GM18909 (cell line): ENCODE results near the gene NAV3.

Experiments used
- ATAC-seq: cut with Tn5 transposase; IDR thresholded peaks from one replicate; pipeline ENCODE4 v1.9.1; 2021; ENCODE audit warnings: mild to moderate bottlenecking; ENCODE audit not compliant: unreplicated experiment, poor library complexity

The NAV3 gene

DNA sequence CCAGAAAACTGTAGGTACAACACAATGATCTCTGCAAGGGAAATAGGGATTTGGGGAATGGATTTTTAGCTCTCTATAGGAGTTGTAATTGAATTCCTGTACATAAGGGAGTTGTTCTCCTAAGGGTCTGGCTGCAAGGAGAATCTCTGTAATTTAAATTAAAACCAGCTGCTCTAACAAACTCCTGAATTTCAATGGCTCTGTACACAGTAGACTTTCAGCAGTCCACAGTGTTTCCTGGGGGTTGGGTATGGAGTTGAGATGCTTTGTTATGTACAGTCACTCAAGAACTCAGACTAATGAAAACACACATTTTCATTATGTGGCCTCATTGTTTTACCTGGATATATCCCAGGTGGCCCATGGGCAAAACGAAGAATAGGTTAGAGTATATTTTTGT lies 93.2 kb downstream of the NAV3 start:
- no peak for ATAC-seq

DNA sequence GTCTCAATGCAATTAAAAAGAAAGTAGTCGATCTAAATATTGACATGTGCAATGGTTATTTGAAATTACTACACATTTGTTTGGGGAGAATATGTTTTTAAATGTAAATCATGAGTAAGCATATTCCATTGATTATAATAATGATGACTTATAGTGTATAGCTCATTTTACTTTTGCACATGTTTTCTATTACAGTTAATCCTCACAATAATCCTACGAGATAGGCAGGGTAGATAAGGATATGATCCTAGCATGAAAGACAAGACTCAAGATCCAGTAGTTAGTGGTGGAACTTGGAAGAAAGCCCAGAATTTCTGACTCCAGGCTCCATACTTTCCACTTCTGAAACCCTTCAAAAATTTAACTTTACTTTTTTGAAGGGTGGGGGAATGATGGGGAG lies 94.0 kb downstream of the NAV3 start:
- ATAC-seq, result no peak

DNA sequence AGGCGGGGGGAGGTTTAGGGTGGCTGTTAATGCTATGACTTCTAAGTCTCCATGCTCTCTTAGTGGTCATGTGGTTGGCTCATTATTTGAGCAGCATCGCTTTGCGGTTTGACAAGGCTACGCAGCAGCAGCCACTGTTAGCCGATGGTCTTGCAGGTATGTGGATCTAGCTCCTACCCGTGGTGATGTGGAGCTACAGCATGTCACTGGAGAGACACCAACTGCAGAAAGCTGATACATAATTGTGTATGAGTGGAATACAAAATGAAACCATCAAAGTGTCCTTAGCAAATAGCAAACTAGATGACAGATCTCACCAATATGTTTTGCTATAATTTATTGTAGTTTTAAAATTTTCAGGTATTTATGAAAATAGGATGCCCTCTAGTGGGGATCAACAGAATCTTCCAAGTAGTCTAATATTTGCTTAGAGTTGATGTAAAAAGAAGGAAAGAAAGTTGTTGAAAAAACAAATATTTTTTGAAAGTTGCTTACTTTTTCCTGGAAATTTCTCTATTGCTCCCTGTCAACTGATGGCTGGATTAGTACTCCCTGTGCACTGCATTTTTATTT lies 94.9 kb downstream of the NAV3 start:
- ATAC-seq, result peak; percentile 100

DNA sequence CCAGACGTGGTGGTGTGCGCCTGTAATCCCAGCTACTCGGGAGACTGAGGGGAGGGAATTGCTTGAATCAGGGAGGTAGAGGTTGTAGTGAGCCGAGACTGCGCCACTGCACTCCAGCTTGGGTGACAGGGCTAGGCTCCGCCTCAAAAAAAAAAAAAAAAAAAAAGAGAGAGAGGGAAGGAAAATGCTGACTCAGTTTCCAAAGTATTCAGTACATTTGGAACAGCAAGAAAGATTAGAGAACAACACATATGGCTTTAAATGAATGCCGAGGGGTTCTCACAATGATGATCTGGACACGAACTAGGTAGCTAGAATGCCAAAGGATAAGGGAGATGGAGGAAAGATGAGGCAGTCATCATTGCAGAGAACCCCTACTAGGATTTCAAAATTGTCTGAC lies 97.4 kb downstream of the NAV3 start:
- no peak for ATAC-seq

DNA sequence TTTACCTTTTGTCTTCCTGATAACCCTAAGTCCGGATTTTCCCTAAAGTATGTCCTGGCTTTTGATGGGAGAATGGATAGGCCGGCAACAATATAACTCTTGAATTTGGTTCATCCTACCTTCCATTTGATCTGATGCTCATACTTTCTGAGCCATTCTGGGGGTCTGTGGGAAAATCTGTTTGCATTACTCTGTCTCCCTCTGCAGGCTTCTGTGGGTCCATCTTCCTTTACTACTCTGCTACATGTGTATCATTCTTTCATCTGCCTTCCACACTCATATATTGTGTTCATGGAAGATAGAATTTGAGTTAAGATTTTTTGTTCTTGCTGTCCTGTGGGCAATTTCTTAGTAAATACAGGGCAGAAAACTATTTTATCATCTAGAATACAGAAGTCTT lies 101.5 kb downstream of the NAV3 start:
- ATAC-seq, result no peak

DNA sequence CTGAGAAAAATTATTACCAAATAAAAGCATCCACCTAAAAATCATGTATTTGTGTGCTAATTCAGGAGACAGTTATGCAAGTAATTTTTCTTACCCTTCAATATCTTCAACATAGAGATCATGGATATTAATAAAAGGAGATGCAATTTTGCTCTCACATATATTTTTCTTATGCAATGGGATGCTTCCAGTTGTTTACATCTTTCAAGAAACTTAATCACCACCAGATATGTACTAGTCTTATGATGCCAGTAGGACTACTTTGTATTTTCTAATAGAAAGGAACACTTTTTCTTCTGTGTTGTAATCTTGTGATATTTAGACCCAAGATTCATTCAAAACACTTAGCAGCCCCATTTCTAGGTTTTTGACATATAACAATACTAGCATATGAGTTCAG lies 107.6 kb downstream of the NAV3 start:
- ATAC-seq, result no peak

DNA sequence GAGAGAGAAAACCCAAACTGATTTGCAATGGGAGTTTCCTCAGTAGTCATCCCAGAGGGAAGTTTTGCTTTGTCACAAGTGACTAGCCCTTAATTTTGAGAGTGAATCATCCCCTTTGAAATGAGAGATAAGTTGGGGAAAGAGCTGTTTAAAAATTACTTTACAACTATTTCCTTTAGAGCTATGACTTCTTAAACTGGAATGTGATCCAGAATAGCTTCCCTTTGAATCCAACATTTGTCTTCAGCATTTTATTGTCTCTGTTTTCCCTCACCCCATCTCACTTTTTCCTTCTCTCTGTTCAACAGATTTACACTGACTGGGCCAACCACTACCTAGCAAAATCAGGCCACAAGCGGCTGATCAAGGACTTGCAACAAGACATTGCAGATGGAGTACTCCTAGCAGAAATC lies 109.3 kb downstream of the NAV3 start:
- ATAC-seq, result no peak

DNA sequence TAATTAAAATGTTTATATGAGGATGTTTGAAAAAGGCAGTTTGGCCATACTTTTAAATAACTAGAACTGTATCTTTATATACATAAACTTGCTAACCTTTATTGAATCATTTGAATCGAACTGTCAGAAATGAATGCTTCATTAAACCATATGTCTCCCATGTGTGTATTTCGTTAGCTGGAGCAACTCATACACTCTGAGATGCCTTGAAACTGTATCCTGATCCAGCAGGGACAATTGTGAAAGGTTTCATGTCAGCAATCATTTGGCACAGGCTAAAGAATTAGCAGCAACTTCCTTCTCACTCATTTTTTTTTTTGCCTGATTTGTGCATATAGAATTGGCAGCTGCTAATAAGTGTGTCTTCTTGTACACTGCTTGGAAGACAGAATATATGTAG lies 109.9 kb downstream of the NAV3 start:
- no peak for ATAC-seq

DNA sequence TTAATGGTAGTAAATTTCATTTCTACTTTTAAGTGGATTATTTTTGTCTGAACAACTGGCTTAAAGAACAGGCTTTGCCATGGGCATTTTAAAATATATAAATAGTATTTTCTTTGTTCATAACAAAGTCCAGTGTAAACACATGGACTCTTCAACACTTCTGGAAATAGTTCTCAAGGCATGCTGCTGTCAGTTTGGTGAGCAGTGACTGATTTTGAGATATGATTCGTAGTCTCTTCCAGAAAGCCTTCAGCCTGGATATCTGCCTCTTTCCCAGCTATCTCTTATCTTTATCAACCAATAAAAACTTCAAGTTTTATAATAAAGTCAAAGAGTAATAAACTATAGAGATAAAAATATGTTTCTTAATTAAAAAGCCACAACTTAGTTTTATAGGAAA lies 110.7 kb downstream of the NAV3 start:
- ATAC-seq, result no peak

DNA sequence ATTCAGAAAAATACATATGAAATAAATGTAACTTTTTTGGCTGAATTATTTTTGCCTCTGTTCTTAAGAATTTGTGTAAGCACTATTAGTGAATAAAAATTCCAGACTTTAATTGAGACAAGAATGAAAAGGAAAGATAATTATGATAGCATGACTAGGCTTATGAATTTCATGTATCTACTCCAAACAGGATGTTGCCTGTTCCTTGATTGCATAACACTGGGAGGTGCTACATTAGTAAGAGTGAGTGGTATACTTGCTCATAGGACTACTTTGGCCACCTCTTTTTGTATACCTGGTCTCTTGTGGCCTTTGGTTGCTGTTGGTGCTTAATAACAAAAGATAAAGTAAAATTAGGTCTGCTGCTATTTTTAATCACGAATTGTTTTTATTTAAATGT lies 112.8 kb downstream of the NAV3 start:
- no peak for ATAC-seq

DNA sequence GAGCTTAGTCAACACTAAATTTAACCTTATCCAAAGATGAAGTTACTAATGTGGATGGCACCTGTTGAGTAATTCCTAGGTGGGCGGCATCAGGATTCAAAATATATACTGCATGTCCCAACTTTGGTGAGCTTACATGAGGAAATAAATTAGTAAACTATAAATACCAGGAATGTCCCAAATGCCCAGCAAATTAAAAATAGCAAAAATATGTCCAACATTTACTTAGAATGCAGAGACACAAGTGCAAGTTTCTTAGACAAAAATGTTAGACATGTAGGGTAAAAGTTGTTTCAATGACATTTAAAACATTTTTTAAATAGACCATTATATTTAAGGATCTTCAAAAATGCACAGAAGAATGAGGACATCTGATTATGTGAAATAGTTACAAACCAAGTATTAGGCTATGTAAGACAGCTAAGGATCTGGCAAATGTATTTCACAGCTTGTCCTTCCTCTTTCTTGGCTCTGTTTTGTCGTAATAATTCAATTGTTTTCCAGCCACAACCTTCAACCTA lies 115.9 kb downstream of the NAV3 start:
- no peak for ATAC-seq

DNA sequence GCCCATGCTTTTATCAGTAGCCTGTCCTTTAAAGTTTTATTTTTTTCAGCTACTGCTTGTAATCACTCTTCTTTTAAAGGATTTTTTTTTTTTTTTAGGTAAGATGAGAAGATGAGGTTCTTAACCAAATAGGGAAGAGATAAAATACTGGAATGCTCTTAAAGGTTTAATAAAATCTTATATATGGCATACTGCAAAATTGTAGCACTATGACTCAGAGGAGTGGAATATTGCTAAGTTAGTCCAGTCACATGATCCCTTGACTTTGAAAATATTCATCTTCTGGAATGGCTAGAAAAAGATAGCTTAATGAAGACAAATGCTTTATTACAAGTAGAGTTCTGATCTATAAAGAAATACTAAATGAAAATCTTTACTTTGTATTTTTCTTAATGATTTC lies 116.6 kb downstream of the NAV3 start:
- no peak for ATAC-seq

DNA sequence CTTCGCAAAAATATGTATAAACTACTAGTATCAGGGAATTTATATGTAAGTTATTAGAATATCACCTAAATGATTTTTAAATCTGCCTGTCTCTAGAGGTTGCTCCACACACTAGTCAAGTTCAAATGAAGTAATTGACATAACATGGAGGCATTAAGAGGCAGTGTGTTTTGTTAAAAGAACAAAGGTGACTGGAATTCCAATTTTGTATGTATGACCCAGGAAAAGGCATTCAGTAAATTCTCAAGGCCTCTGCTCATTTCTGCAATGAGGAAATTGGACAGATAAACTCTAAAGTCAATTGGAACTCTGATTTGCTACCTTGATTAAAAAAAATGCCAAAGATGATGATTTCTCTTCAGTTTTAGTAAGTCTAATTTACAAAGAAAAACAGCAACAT lies 117.1 kb downstream of the NAV3 start:
- ATAC-seq, result no peak

DNA sequence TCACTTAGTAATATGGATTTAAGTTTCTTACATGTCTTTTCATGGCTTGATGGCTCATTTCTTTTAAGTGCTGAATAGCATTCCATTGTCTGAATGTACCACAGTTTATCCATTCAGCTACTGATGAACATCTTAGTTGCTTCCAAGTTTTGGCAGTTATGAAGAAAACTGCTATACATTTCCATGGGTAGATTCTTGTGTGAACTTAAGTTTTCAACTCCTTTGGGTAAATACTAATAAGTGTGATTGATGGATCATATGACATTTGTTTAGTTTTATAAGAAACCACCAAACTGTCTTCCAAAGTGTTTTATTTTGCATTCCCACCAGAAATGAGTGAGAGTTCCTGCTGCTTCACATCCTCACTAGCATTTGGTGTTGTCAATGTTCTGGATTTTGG lies 119.2 kb downstream of the NAV3 start:
- ATAC-seq, result no peak

DNA sequence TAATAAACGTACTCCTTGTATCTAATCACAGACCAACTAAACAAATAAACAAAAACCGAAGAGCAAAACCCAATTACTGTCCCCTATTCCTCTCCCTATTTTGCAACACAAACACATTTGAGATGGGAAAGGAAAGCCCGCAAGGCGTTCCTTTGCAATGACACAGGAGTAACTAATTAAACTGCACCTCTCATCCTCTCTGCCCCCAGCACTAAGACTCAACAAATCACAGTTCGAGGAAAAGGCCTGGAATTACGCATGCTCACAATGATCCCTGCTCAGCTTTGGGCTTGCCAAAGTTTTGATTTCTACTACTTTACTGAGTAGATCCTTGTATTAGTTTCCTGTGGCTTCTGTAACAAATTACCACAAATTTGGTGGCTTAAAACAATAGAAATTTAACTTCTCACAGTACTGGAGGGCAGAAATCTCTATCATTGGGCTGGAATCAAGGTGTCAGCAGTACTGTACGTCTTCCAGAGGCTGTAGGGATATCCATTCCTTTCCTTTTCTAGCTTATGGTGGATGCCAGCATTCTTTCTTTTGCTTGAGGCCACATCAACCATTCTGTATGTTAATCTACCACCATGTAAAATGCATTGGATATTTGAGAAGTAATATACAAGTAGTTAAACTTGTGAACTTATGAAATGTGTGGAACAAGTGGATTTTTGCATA lies 123.0 kb downstream of the NAV3 start:
- no peak for ATAC-seq

DNA sequence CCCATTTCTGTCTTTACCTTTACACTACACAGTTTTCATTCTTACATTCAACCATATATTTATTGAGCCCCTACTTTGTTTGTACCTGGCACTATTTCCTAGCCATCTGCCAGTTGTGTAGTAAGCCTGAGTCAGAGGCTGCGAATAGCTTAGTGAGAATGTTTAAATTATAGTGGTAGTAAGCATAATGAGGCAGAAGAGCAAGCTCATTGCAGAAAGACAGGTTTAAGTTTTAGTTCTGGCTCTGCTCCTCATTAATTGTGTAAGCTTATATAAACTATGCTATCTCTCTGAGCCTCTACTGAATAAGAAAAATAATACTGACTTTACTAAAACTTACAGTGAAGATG lies 123.5 kb downstream of the NAV3 start:
- no peak for ATAC-seq

DNA sequence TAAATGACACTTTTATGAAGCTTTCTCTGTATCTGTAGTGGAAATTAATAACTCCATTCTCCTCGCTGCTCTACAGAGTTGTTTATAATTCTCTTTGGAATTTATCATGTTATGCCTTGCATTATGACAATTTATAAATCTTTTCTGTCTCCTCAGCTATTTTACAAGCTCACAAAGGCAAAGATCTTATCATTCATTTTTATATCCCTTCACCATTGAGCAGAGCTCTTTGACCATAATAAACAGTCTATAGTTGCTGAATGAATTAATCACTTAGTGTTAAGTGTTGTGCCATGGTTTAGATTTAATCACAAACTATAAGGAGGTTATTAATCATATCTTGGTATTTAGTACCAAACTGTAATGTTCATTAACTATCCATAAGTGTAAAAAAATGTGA lies 126.4 kb downstream of the NAV3 start:
- no peak for ATAC-seq

DNA sequence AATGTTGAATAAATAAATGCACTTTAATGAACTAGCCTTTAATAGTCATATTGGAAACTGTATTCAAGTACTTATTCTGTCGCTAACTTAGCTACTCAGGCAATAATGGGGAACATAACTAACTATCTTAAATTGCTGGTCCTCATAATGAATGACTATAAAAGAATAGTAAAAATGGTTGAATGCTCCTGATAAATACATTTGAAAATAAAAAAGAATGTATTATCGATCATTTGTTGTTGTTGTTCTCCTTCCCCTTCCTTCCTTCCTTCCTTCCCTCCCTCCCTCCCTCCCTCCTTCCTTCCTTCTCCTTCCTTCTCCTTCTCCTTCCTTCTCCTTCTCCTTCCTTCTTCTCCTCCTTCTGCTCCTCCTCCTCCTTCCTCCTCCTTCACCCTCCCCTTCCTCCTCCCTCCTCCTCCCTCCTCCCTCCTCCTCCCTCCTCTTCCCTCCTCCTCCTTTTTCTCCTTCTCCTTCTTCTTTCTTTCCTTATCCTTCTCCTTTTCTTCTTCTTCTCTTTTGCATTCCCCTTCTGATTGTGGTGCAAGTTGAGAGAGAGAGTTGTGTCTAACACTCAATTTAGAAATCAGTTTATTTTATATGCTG lies 133.0 kb downstream of the NAV3 start:
- no peak for ATAC-seq

DNA sequence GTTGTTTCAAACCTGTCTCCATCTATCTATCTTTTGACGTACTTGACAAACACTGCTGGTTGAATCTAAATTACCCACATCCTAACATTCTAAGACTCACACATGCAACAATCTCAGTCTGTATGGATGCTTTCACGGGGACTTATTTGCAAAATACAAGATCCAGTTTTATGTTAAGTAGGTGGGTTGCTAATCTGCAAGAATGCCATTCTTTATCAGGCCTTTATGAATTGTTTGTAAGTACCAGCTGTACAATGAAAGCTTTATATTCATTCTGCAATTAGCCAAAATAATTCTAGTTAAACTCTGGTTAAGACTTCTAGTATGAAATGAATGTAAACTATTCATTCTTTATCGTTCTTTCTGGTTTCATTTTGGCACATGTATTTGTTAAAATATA lies 135.1 kb downstream of the NAV3 start:
- no peak for ATAC-seq

DNA sequence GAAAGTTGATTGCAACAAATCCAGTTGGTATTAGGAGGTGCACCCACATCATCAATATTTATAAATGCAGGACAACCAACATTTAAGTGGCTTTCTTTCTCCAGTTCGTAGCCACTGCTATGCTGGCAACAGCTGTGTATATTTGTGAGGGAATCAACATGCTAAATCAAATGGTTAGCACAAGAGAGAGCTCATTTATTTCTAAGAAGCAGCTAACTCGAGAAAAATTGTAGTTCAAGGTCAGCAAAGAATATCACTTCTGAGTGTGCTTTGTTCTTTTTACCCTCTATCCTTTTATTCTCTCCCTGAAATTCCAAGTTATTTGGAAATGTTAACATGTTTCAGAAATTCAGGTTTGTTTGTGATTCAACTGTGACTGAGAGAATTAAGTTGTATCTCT lies 137.3 kb downstream of the NAV3 start:
- ATAC-seq, result no peak

DNA sequence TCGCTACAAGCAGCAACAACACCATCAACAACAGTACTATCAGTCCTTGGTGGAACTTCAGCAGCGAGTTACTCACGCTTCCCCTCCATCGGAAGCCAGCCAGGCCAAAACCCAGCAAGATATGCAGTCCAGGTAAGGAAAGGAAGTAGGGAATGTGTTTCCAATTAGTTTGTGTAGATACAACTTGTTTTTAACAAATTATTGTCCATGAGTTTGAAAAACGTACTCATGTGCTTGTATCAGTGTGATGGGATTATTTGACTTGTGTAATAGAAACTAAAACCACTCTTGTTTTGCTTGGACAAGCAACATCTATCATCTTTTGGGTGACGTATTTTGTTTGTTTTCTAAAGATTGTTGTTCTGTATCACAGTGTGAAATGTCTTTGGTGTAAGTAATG lies 137.9 kb downstream of the NAV3 start:
- ATAC-seq, result no peak

DNA sequence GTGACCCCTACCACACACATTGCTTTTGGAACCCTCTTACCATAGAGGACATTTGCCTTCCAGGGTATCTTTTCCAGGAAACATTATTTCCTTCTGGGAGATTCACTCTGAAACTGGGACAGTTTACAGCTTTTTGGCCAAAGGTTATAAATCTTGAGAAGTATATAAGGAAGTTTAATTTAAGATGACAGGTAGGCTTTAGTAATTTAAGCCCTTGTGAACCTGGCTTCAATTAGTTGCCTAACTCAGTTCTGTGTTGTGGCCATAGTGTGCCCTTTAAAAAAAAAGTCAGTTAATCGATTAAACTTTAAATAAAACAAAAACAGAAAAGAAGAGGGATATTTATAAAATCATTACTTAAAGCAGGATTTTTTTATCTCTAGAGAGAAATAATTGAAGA lies 142.9 kb downstream of the NAV3 start:
- no peak for ATAC-seq
